ENCODE data around the gene CCDC171. TPM values are rescaled to one million over a fixed set of nuclear protein-coding genes. Genes with fewer than 3 reads are reported as not detected.

Gene CCDC171
- total RNA-seq, 1 experiment from 2014 or later: 2.4 TPM

DNA sequence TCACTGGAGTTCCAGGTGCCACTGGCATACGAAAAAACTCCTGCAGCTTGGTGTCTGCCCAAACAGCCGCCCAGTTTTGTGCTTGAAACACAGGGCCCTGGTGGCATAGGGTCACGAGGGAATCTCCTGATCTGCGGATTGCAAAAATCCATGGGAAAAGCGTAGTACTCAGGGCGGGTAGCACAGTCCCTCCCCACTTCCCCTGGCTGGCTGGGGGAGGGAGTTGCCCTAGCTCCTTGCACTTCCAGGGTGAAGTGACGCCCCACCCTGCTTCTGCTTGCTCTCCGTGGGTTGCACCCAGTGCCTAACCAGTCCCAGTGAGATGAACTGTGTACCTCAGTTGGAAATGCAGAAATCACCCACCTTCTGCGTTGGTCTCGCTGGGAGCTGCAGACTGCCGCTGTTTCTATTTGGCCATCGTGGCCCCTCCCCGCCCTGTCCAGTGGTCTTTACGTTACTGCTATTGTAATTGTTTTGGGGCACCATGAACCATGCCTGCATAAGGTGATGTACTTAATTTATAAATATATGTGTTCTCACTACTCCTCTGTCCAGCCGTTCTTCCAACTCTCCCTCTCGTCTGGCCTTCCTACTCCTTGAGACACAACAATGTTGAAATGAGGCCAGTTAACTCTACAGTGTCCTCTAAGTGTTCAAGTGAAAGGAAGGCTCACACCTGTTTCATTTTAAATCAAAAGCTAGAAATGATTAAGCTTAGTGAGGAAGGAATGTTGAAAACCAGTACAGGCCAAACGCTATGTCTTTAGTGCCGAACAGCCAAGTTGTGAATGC lies 65.9 kb downstream of the CCDC171 start:
- Histone ChIP-seq H3K4me2 (ENCODE audit: insufficient read depth, insufficient read length, low read length) (no peak overlapping the region), H3K56ac (ENCODE audit: insufficient read length, low read depth, low read length) (no peak overlapping the region), H3T11ph (ENCODE audit: low read length) (no peak overlapping the region), H4K20me1 (ENCODE audit: control insufficient read depth, insufficient read depth, insufficient read length) (no peaks in the 10 kb centered on the region), H3K9ac (ENCODE audit: extremely low read depth, insufficient read length, low read length) (no peak overlapping the region), H2BK20ac (ENCODE audit: low read depth, low read length, poor library complexity, severe bottlenecking) (no peak overlapping the region), H3K23ac (ENCODE audit: insufficient read length, low read depth, low read length) (no peak overlapping the region), H3K4ac (ENCODE audit: low read depth, low read length) (no peak overlapping the region), H2AK5ac (ENCODE audit: insufficient read length, low read length) (no peak overlapping the region), H3K27ac (ENCODE audit: insufficient read length, low read depth, low read length) (no peak overlapping the region), H4K91ac (ENCODE audit: insufficient read length, low read depth, low read length) (no peak overlapping the region), H3K9me3 (ENCODE audit: control insufficient read depth, low read depth, low read length) (peaks cover 5% of the 10 kb centered on the region), H3K79me1 (ENCODE audit: insufficient read depth, low read depth, low read length, poor library complexity, severe bottlenecking) (no peaks in the 10 kb centered on the region), H2BK12ac (ENCODE audit: insufficient read length, low read depth, low read length) (no peak overlapping the region), H3K27me3 (ENCODE audit: insufficient read depth, low read length) (no peaks in the 10 kb centered on the region), H2BK15ac (ENCODE audit: low read depth, low read length) (no peak overlapping the region), H3K23me2 (ENCODE audit: insufficient read length, low read depth, low read length, poor library complexity, severe bottlenecking) (no peaks in the 10 kb centered on the region), H3K14ac (ENCODE audit: insufficient read depth, low read length) (no peak overlapping the region; the same call in 1 of the 2 replicates), H4K5ac (ENCODE audit: insufficient read length, low read depth, low read length) (no peak overlapping the region), H2BK120ac (ENCODE audit: low read depth, low read length, poor library complexity, severe bottlenecking) (no peak overlapping the region), H4K8ac (replicated peaks; ENCODE audit: insufficient read length, low read depth, low read length) (no peak overlapping the region), H3K18ac (ENCODE audit: insufficient read length, low read depth, low read length) (no peak overlapping the region), H2BK5ac (ENCODE audit: insufficient read length, low read length) (no peak overlapping the region), H2AFZ (ENCODE audit: low read length) (no peak overlapping the region), H3K4me1 (ENCODE audit: insufficient read depth, low read length) (no peaks in the 10 kb centered on the region; the same call in 1 of the 2 replicates), H3K79me2 (ENCODE audit: insufficient read depth, low read length) (no peaks in the 10 kb centered on the region)
- Mint-ChIP-seq H3K27ac (no peak overlapping the region; a peak in 1 of 7 replicates), H3K27me3 (ENCODE audit: low read depth) (no peaks in the 10 kb centered on the region), H3K36me3 (ENCODE audit: insufficient read depth in 1 of 3, low read depth in 3 of 3) (peaks cover 0 to 9% (median 0%) of the 10 kb centered on the region in 3 experiments; a peak in 3 of 7 replicates), H3K4me3 (no peak overlapping the region), H3K4me1 (peaks cover 4 to 7% of the 10 kb centered on the region in 2 experiments; a peak in 1 of 4 replicates), H3K9me3 (no peaks in the 10 kb centered on the region; a peak in 1 of 5 replicates)
- WGBS (ENCODE audit: extremely low coverage, insufficient read length, low lambda C conversion rate): no CpG with 5 or more reads among the region's 18 CpGs
- DNase-seq: no peak
- TF ChIP-seq, protein P1, sequence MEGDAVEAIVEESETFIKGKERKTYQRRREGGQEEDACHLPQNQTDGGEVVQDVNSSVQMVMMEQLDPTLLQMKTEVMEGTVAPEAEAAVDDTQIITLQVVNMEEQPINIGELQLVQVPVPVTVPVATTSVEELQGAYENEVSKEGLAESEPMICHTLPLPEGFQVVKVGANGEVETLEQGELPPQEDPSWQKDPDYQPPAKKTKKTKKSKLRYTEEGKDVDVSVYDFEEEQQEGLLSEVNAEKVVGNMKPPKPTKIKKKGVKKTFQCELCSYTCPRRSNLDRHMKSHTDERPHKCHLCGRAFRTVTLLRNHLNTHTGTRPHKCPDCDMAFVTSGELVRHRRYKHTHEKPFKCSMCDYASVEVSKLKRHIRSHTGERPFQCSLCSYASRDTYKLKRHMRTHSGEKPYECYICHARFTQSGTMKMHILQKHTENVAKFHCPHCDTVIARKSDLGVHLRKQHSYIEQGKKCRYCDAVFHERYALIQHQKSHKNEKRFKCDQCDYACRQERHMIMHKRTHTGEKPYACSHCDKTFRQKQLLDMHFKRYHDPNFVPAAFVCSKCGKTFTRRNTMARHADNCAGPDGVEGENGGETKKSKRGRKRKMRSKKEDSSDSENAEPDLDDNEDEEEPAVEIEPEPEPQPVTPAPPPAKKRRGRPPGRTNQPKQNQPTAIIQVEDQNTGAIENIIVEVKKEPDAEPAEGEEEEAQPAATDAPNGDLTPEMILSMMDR (conservative IDR thresholded peaks at IDR 0.05): no peak

All from H9 (cell line).